Type B pancreatic cell (in vitro differentiated cells): ENCODE measurements around the gene HCAR3. TPM values are rescaled to one million over a fixed set of nuclear protein-coding genes. Genes with fewer than 3 reads are reported as not detected.
"Not testable (repeated sequence)": the region's sequence is repeated elsewhere in the genome, so short reads cannot be mapped to it uniquely, and the experiment has no call there.

Experiments
- DNase-seq: peaks from one replicate; pipeline ENCODE4 v3.0.0; 2021; ENCODE audit warnings: mixed read lengths; ENCODE audit not compliant: unreplicated experiment; ENCODE audit errors: extremely low spot score
- H3K27ac Mint-ChIP-seq: 2 replicates; pipeline ENCODE4 v1.8.0; 2021; ENCODE audit warnings: mild to moderate bottlenecking, mixed read lengths
- H3K27me3 Mint-ChIP-seq: 2 replicates; pipeline ENCODE4 v1.8.0; 2021; ENCODE audit warnings: mixed read lengths
- H3K36me3 Mint-ChIP-seq: 2 replicates; pipeline ENCODE4 v1.8.0; 2021; ENCODE audit warnings: mixed read lengths
- H3K4me1 Mint-ChIP-seq: one replicate; pipeline ENCODE4 v1.8.0; 2021; ENCODE audit warnings: mixed read lengths; ENCODE audit not compliant: unreplicated experiment
- H3K4me3 Mint-ChIP-seq: 2 replicates; pipeline ENCODE4 v1.8.0; 2021; ENCODE audit warnings: mild to moderate bottlenecking, mixed read lengths
- H3K9me3 Mint-ChIP-seq: 2 replicates; pipeline ENCODE4 v1.8.0; 2021; ENCODE audit warnings: mixed read lengths
- total RNA-seq: library from RNA; stranded (reverse); gene quantifications from 2 replicates; pipeline ENCODE4 v1.2.1, GENCODE V29; 2021; ENCODE audit warnings: low replicate concordance
- TF ChIP-seq, protein P1 (sequence below): fragments of 200-600 bp; sonication (generic); conservative IDR thresholded peaks from 2 replicates; pipeline ENCODE4 v1.5.0; 2021; ENCODE audit warnings: antibody characterized with exemption, mild to moderate bottlenecking

HCAR3 gene
- total RNA-seq, 1 donor from 2014 or later = 0.46 TPM

DNA sequence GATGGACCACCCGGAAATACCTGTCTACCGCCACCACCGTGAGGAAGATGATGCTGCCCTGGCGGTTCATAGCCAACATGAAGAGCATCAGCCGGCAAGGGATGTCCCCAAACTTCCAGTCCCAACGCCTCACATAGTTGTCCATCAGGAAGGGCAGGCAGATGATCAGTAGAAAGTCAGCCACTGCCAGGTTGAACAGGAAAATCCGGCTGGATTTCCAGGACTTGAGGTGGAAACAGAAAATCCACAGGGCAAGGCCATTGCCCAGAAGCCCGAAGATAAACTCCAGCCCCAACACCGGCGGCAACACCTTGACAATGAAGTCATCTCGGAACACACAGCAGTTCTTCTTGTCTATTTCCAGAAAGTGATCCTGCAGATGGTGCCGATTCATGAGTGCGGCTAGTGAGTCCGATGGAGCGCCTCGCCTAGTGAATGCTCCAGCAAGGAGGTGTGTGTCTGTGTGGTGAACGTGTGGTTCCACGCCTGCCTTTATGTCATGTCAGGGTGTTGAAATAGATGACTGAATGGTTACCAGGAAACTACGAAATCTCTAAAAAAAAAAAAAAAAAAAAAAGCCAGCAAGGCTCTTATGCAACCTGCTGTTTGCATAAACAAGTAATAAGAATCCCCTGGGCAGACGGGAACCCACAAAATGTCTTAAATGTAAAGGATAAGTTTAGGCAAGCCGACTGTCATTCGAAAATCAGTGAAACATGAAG is 13.6 kb downstream of the HCAR3 start, which contains the start of gene HCAR2:
Gene HCAR2, minus strand, starts transcription at position 468 of the 722 bp plus-strand sequence. Its CDS starts 74 bp downstream, at position 394.
- H3K36me3 Mint-ChIP-seq, H3K9me3 Mint-ChIP-seq, H3K27me3 Mint-ChIP-seq, DNase-seq, H3K4me1 Mint-ChIP-seq: not testable (repeated sequence)
- Mint-ChIP-seq H3K27ac (peak within 1 kb of the TSS; percentile 86), H3K4me3 (peak within 1 kb of the TSS; percentile 85)

DNA sequence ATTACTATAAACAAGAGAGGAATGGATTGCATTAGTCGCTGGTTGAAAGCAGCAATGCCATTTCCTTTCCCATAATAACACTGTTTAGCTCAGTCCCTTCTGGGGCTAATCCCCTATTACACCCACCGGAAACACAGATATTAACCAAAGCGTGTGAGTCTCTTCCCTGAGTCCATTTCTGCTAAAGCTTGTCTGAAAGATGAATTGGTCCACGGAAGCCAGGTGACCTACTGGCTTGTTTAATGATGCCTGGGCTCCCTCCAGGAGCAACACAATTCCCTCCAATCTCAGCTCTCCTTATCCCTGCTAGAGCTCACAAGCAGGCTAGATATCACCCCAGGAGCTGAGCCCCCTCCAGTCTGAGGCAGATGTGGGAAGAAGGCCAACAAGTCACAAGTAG is 15.1 kb downstream of the HCAR3 start:
- H3K9me3 Mint-ChIP-seq, DNase-seq, H3K36me3 Mint-ChIP-seq, H3K27me3 Mint-ChIP-seq: not testable (repeated sequence)
- Mint-ChIP-seq H3K4me3 (peak overlapping the region; percentile 85), H3K27ac (peak overlapping the region; percentile 86), H3K4me1 (peaks cover 21% of the 10 kb centered on the region)

DNA sequence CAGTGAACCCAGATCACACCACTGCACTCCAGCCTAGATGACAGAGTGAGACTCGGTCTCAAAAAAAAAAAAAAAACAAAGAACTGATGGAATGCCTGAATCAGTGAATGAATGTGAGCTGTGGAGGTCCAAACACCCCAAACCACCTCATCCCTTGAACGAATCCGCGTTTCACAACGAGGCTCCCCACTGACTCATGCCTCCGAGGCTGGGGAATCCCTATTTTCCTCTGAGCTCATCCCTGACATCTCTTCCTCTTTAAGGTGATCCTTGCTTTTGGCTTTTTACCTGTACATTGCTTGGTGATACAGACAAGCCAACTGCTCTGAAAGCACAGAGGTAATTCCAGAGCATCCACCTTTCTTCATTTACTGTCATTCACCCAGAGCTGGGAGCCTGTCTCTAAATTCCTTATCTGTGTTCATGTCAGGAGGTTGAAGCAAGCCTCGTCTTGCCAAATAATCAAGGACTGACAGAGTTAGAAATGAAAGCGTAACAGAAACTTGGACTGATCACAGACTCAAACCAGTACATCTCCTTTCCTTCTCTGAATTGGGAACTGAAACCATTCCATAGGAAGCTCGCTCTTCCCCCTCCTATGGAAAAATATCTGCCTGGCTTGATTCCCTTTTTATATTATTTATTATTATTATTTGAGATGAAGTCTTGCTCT is 16.4 kb downstream of the HCAR3 start:
- H3K27ac Mint-ChIP-seq, H3K36me3 Mint-ChIP-seq, H3K9me3 Mint-ChIP-seq, DNase-seq, H3K4me3 Mint-ChIP-seq, H3K27me3 Mint-ChIP-seq: not testable (repeated sequence)
- H3K4me1 Mint-ChIP-seq = peaks cover 21% of the 10 kb centered on the region

DNA sequence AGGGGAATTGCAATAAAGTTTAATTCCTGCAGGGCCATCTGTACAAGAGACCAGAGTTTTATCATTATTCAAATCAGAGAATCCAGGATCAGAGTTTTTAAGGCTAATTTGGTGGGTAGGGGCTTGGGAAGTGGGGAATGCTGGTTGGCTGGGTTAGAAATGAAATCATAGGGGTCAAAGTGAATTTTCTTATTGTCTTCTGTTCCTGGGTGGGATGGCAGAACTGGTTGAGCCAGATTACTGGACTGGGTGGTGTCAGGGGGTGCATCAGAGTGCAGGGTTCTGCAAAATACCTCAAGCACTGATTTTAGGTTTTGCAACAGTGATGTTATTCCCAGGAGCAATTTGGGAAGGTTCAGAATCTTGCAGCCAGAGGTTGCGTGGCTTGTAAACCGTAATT is 19.7 kb downstream of the HCAR3 start:
- H3K9me3 Mint-ChIP-seq, H3K27me3 Mint-ChIP-seq, H3K36me3 Mint-ChIP-seq, DNase-seq: not testable (repeated sequence)
- Mint-ChIP-seq H3K27ac (peak overlapping the region; percentile 97), H3K4me1 (peaks cover 25% of the 10 kb centered on the region), H3K4me3 (peak overlapping the region; percentile 78)

DNA sequence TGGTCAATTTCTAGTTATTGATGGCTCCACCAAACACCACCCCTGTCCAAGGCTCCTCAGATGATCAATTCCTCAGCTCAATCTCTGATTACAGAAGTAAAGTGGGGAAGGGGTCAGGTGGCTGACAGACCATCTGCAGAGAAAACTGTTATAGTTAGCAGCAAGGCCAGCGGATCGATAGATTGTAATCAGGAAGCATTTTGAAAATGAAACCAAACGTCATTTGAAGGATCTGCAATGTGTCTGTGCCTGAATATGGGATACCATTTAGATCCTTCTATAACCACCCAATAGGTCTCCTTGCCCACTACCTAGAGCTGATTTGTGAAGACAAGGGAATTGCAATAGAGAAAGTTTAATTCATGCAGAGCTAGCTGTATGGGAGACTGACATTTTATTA is 25.0 kb downstream of the HCAR3 start:
- Mint-ChIP-seq H3K9me3 (no peaks in the 10 kb centered on the region), H3K27me3 (no peaks in the 10 kb centered on the region), H3K4me1 (peaks cover 6% of the 10 kb centered on the region), H3K36me3 (no peaks in the 10 kb centered on the region), H3K4me3 (no peak overlapping the region), H3K27ac (no peak overlapping the region)
- TF ChIP-seq, protein P1, sequence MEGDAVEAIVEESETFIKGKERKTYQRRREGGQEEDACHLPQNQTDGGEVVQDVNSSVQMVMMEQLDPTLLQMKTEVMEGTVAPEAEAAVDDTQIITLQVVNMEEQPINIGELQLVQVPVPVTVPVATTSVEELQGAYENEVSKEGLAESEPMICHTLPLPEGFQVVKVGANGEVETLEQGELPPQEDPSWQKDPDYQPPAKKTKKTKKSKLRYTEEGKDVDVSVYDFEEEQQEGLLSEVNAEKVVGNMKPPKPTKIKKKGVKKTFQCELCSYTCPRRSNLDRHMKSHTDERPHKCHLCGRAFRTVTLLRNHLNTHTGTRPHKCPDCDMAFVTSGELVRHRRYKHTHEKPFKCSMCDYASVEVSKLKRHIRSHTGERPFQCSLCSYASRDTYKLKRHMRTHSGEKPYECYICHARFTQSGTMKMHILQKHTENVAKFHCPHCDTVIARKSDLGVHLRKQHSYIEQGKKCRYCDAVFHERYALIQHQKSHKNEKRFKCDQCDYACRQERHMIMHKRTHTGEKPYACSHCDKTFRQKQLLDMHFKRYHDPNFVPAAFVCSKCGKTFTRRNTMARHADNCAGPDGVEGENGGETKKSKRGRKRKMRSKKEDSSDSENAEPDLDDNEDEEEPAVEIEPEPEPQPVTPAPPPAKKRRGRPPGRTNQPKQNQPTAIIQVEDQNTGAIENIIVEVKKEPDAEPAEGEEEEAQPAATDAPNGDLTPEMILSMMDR = no peak
- no peak for DNase-seq

DNA sequence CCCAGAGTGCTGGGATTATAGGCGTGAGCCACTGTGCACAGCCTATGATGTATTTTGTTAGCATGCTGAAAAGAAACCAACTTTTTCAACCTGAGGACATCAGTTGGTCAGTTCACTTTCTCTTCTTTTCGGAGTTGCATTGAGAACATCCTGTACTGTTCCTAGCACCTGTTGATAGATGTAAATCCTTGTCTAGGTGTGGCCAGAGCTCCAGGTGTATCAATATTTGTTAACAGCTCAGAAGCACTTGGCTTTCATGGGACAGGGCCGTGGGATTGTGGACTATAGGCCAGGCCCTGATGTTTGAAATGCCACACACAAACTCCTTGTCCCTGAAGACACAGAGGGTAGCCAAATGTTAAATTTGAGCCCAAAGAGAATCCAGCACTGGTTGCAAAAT is 28.3 kb downstream of the HCAR3 start:
- TF ChIP-seq, protein P1 = no peak
- Mint-ChIP-seq H3K27me3 (no peaks in the 10 kb centered on the region), H3K4me3 (no peak overlapping the region), H3K36me3 (no peaks in the 10 kb centered on the region), H3K4me1 (peaks cover 6% of the 10 kb centered on the region), H3K9me3 (no peaks in the 10 kb centered on the region), H3K27ac (no peak overlapping the region)
- DNase-seq = no peak

DNA sequence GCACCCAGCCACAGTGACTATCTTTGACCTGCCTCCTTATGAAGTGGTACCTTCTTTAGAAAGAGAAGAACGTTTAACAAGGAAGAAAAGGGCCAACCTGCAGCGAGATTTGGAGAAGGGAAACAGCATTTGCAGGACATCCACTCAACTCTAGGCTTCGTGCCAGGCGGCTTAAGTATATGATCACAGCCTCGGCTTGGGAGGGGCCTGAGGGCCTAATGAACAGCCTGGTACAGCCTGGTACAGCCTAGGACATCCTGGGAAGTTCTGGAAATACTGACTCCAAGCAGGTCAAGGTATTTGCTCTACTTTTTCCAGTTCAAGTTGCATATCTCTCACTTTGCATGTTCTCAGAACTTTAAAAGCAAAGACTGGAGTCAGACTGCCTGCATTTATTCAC is 29.5 kb downstream of the HCAR3 start:
- TF ChIP-seq, protein P1 = no peak
- Mint-ChIP-seq H3K4me3 (no peak overlapping the region), H3K9me3 (no peaks in the 10 kb centered on the region), H3K27ac (no peak overlapping the region), H3K36me3 (no peaks in the 10 kb centered on the region), H3K27me3 (no peaks in the 10 kb centered on the region), H3K4me1 (no peaks in the 10 kb centered on the region)
- DNase-seq = no peak
